Natural killer cell treated with Interleukin-12 subunit alpha and Interleukin-12 subunit beta and Interleukin-15 and Interleukin-18, amount 100 ng/mL, for 72 hours (primary cell): ENCODE measurements around the gene P2RY12. TPM values are rescaled to one million over a fixed set of nuclear protein-coding genes. Genes with fewer than 3 reads are reported as not detected.
"Not testable (repeated sequence)": the region's sequence is repeated elsewhere in the genome, so short reads cannot be mapped to it uniquely, and the experiment has no call there.

ENCODE experiments used
- ATAC-seq, 2 donors: fragments of 150-1000 bp; cut with Tn5 transposase in 1 of 2; sonication (Bioruptor Pico), chemical (Tn5 transposase) in 1 of 2; 2 replicates each; pipeline ENCODE4 v1.10.0; 2021
- DNase-seq: peaks from one replicate; pipeline ENCODE4 v3.0.0; 2022; ENCODE audit warnings: low spot score
- H3K27ac Mint-ChIP-seq, 2 donors: 1 replicate in 1 of 2; 2 replicates in 1 of 2; pipeline ENCODE4 v1.8.0; 2022; ENCODE audit warnings: mixed read lengths in 2 of 2, mild to moderate bottlenecking in 1 of 2, moderate library complexity in 1 of 2
- H3K27me3 Mint-ChIP-seq, 2 donors: 1 replicate in 1 of 2; 2 replicates in 1 of 2; pipeline ENCODE4 v1.8.0; 2022; ENCODE audit warnings: mixed read lengths in 2 of 2
- H3K36me3 Mint-ChIP-seq: one replicate; pipeline ENCODE4 v1.8.0; 2022; ENCODE audit warnings: mixed read lengths
- H3K4me1 Mint-ChIP-seq, 2 donors: 1 replicate in 1 of 2; 2 replicates in 1 of 2; pipeline ENCODE4 v1.8.0; 2022; ENCODE audit warnings: low read depth in 2 of 2, mixed read lengths in 2 of 2, mild to moderate bottlenecking in 1 of 2
- H3K4me3 Mint-ChIP-seq: one replicate; pipeline ENCODE4 v1.8.0; 2022; ENCODE audit warnings: mixed read lengths
- H3K9me3 Mint-ChIP-seq: 2 replicates; pipeline ENCODE4 v1.8.0; 2022; ENCODE audit warnings: mixed read lengths
- total RNA-seq, 2 donors: library from RNA; stranded (reverse); gene quantifications; one replicate each; pipeline ENCODE4 v1.2.3, GENCODE V29; 2022

P2RY12 gene
- total RNA-seq, 2 donors from 2014 or later, result not detected

DNA sequence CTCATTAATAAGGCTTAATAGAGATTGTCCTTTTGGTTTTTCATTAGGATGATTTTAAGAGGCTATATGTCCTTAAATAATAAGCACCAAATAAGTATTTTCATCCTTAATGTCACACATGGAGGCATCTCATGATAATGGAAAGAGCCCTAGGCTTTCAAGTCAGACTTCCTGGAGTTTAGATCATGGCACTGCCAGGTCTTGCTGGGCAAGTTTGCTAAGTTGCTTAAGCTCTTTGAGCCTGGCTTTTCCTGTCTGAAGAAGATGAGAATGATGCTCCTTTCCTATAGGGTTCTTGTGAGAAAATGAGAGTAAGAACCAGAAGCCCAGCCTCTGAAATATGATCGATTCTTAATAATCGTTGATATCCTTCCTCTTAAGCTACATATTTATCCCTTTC, 23.4 kb upstream of the P2RY12 start:
- no peaks in the 10 kb centered on the region for H3K9me3 Mint-ChIP-seq
- DNase-seq (no peak), ATAC-seq (no peak)
- H3K4me3 Mint-ChIP-seq, result no peak overlapping the region
- no peak overlapping the region for H3K27ac Mint-ChIP-seq
- no peaks in the 10 kb centered on the region for H3K4me1 Mint-ChIP-seq
- no peaks in the 10 kb centered on the region for H3K27me3 Mint-ChIP-seq
- no peaks in the 10 kb centered on the region for H3K36me3 Mint-ChIP-seq

DNA sequence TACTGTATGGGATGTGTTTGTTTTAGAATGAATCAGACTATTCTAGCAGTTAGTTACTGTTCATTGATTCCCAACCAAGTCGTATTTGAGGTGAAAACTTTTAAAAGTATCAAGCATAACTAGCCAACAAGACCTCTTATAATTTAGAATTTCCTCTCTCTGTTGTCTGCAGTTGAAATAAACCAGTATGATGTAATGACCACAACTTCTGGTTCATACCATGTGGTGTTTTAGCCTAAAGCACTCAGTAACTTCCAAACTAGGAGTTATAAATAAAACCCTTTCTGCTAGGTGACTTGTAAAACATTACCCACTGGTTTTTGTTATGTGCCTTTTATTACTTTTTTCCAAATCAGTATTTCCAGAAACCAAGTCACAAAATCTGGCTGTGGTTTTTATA, 19.8 kb upstream of the P2RY12 start:
- H3K27me3 Mint-ChIP-seq, result no peaks in the 10 kb centered on the region
- DNase-seq, result no peak
- H3K36me3 Mint-ChIP-seq, result no peaks in the 10 kb centered on the region
- no peaks in the 10 kb centered on the region for H3K9me3 Mint-ChIP-seq
- H3K4me1 Mint-ChIP-seq, result no peaks in the 10 kb centered on the region
- ATAC-seq, result no peak
- H3K27ac Mint-ChIP-seq, result no peak overlapping the region
- no peak overlapping the region for H3K4me3 Mint-ChIP-seq

DNA sequence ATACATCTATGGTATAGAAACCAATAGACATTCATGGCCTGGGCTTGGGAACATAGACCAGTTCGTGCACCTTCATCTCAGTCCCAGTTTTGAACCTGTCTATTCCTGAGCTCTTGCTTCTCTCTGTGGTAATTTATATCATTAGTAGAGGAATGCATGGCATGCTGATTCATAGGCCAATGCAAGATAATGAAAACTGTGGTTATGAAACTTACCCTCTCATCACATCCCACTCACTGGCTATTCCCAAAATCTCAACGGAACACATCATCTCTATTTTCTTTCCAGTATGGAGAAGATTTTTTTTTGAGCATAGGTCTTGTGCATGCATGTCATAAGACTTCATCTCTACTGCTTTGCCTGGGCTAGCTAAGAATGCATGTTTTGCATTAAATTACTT, 18.7 kb upstream of the P2RY12 start:
- no peak for DNase-seq
- no peak overlapping the region for H3K27ac Mint-ChIP-seq
- H3K4me1 Mint-ChIP-seq, result no peaks in the 10 kb centered on the region
- no peaks in the 10 kb centered on the region for H3K27me3 Mint-ChIP-seq
- ATAC-seq, result no peak
- H3K36me3 Mint-ChIP-seq, result no peaks in the 10 kb centered on the region
- no peaks in the 10 kb centered on the region for H3K9me3 Mint-ChIP-seq
- no peak overlapping the region for H3K4me3 Mint-ChIP-seq

DNA sequence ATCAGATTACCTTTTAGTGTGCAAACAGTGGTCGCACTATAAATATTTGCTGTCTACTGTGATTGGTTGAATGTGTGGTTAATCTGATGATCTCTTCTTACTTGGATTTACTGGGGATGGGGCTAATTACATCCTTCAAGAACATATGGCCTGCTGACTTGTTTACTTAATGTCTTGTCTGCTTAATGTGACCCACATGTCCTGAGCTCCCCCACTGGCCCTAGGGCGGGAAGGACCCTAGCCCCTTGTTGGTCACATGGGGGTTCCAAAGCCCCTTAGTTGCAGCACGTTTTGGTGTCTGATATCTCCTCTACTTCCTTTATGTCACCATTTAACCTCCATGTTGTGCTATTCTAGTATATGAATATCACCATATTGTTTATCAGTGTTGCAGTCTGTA, 17.8 kb upstream of the P2RY12 start:
- ATAC-seq, result no peak
- Mint-ChIP-seq H3K36me3 (no peaks in the 10 kb centered on the region), H3K4me3 (no peak overlapping the region), H3K9me3 (no peaks in the 10 kb centered on the region), H3K27me3 (no peaks in the 10 kb centered on the region), H3K27ac (no peak overlapping the region), H3K4me1 (no peaks in the 10 kb centered on the region)
- no peak for DNase-seq

DNA sequence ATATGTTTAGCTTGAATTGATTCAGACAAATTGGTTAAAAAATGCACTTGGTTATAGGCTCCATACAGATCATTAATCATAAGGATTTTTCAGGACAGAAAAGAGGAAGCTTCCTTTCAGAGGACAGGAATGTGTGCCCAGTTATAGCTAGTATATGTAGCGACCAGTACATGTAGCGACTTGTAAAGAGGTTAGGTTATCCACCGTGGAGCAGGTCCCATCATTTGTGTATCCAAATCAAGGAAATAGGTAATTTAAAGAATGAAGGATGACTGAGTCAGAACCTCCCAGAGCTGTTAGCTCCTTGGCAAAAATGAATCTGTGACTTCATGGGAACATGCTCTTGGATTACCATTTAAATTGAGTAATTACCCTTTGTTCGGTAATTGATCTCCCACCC, 15.8 kb upstream of the P2RY12 start:
- Mint-ChIP-seq H3K27me3 (no peaks in the 10 kb centered on the region), H3K4me1 (no peaks in the 10 kb centered on the region), H3K36me3 (no peaks in the 10 kb centered on the region), H3K4me3 (no peak overlapping the region), H3K9me3 (no peaks in the 10 kb centered on the region), H3K27ac (no peak overlapping the region)
- DNase-seq (no peak), ATAC-seq (no peak)

DNA sequence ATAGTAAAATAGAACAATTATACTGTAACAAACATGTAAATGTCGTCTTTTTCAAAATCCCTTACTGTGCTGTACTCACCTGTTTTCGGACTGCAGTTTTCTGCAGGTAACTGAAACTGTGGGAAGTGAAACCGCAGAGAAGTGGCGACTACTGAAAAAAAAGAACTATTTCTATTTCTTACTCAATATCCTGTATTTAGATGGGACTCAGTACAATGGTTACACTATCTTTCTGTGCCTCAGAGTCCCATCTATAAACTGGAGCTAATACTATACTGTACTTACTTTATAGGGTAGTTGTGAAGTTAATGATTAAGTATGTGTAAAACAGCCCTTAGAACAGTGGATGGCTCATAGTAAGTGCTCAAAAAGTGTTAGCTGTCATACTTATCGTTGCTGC, 14.3 kb upstream of the P2RY12 start:
- no peaks in the 10 kb centered on the region for H3K9me3 Mint-ChIP-seq
- no peaks in the 10 kb centered on the region for H3K36me3 Mint-ChIP-seq
- ATAC-seq (no peak), DNase-seq (no peak)
- H3K4me3 Mint-ChIP-seq, result no peak overlapping the region
- H3K4me1 Mint-ChIP-seq, result no peaks in the 10 kb centered on the region
- H3K27ac Mint-ChIP-seq, result no peak overlapping the region
- no peaks in the 10 kb centered on the region for H3K27me3 Mint-ChIP-seq

DNA sequence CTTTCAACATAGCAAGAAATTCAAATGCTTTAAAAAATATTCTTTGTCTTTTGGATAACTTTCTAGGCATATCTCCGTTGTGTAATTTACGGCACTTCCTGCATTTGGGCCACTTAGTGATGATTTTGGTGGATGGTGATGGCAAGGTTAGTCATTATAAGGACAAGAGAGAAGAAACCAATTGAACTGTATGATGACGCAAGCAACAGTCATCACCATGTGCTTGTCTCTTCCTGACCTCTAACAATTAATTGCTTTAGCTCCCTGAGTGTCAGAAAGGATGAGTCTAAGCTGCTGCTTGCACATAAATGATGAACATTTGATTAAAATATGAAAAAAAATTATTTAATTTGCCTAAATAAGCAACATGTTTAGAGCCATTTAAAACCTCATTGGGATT, 11.3 kb upstream of the P2RY12 start:
- H3K9me3 Mint-ChIP-seq, result no peaks in the 10 kb centered on the region
- H3K27ac Mint-ChIP-seq, result no peak overlapping the region
- H3K36me3 Mint-ChIP-seq, result no peaks in the 10 kb centered on the region
- H3K4me3 Mint-ChIP-seq, result no peak overlapping the region
- DNase-seq (no peak), ATAC-seq (no peak)
- H3K4me1 Mint-ChIP-seq, result no peaks in the 10 kb centered on the region
- peaks cover 0 to 5% of the 10 kb centered on the region in 2 donors for H3K27me3 Mint-ChIP-seq

DNA sequence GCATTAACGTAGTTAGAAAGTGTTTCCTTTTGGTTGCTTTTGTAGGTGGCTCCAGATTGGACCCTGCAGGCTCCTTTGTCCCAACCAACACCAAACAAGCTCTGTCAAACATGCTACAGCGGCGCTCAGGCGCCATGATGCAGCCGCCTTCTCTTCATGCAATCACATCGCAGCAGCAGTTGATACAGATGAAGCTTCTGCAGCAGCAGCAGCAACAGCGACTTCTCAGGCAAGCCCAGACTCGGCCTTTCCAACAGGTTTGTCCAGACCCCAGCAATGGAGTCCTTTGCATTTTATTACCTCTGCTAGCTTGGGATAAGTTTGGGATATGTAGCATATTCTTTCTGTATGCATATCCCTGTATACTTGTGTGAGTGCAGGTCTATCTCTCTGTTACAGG, 10.1 kb upstream of the P2RY12 start:
- H3K36me3 Mint-ChIP-seq, result no peaks in the 10 kb centered on the region
- DNase-seq (no peak), ATAC-seq (no peak)
- no peak overlapping the region for H3K4me3 Mint-ChIP-seq
- no peaks in the 10 kb centered on the region for H3K9me3 Mint-ChIP-seq
- H3K4me1 Mint-ChIP-seq, result no peaks in the 10 kb centered on the region
- no peak overlapping the region for H3K27ac Mint-ChIP-seq
- peaks cover 0 to 5% of the 10 kb centered on the region in 2 donors for H3K27me3 Mint-ChIP-seq

DNA sequence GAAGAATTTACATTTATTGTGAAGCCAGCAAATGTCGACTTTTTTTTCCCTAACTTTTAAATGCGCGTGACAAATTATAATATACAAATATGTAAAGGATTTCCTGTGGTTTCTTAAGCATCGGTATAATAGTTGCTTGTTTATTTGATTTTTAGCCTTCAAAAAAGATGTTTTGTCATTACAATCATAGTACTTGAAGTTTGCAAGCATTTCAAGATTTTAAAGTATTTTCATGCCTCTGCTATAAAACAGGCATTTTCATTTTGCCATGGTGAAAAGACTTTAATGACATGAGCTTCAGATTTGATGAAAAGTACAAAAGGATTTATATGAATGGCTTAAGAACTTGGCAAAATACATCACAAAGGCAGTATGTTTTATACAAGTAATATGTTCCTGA, 9.4 kb upstream of the P2RY12 start:
- DNase-seq, result no peak
- Mint-ChIP-seq H3K27me3 (peaks cover 0 to 5% of the 10 kb centered on the region in 2 donors), H3K27ac (no peak overlapping the region), H3K4me3 (no peak overlapping the region), H3K36me3 (no peaks in the 10 kb centered on the region), H3K4me1 (no peaks in the 10 kb centered on the region), H3K9me3 (no peaks in the 10 kb centered on the region)
- no peak for ATAC-seq

DNA sequence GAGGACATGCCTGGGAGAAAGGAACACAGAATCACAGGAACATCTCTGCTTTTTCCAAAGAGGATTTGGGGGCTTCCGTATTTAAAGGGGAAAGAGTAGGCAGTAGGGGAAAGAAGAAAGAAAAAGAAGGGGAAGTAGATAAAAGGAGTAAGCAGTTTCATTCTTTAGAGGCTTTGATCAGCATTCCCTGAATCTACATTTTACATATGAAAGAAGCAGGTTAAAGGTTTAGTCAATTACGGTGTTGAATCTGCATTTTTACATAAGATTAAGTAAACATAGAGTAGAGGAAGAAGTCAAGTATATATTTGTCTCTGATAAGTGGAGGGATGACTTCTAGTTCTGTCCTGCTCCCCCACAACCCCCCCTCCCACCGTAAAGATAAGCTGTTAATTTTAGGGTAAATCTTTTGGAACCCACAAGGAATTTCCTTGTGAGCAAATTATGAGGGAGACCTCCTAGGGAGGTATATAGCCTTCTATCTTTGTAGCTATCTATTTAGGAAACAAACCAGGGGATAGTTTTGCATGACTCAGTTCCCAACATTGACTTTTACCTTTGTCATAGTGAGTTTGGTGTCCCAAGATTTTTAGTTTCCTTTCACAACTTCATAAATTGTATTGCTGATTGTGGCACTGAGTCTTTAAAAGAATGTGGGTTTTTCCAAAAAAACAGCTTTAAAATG, 8.7 kb upstream of the P2RY12 start:
- no peak overlapping the region for H3K4me3 Mint-ChIP-seq
- ATAC-seq (no peak), DNase-seq (no peak)
- H3K4me1 Mint-ChIP-seq, result no peaks in the 10 kb centered on the region
- H3K36me3 Mint-ChIP-seq, result no peaks in the 10 kb centered on the region
- H3K27ac Mint-ChIP-seq, result no peak overlapping the region
- peaks cover 0 to 5% of the 10 kb centered on the region in 2 donors for H3K27me3 Mint-ChIP-seq
- no peaks in the 10 kb centered on the region for H3K9me3 Mint-ChIP-seq

DNA sequence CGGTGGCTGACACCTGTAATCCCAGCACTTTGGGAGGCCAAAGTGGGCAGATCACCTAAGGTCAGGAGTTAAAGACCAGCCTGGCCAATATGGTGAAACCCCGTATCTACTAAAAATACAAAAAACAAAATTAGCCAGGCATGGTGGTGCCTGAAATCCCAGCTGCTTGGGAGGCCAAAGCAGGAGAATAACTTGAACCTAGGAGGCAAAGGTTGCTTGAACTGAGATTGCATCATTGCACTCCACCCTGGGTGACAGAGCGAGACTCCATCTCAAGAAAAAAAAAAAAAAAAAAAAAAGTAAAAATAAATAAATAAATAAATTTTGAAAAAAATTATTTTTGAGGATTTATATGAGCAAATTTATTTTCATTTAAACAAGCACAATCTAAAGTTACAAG, 7.6 kb upstream of the P2RY12 start:
- H3K9me3 Mint-ChIP-seq, H3K27me3 Mint-ChIP-seq, H3K36me3 Mint-ChIP-seq, H3K4me3 Mint-ChIP-seq, H3K27ac Mint-ChIP-seq, ATAC-seq, DNase-seq, H3K4me1 Mint-ChIP-seq: not testable (repeated sequence)

DNA sequence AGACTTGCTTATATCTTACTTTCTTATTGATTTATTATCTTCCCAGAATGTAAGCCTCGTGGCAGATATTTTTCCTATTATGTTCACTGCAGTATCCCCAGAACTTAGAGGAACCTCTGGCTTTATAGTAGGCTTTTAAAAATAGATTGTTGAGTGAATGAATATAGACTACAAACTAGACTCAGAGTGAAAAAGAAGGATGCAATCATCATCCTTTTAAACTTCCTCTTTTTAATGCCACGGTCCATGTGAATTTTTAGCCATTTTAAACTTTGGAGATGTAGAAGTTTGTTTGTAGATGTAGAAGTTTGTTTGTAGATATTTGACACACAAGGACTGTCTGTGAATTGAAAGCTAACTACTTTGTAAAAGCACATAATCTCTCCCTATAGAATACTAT, 7.2 kb upstream of the P2RY12 start:
- no peak for DNase-seq
- H3K27me3 Mint-ChIP-seq, result peaks cover 0 to 5% of the 10 kb centered on the region in 2 donors
- no peak for ATAC-seq

DNA sequence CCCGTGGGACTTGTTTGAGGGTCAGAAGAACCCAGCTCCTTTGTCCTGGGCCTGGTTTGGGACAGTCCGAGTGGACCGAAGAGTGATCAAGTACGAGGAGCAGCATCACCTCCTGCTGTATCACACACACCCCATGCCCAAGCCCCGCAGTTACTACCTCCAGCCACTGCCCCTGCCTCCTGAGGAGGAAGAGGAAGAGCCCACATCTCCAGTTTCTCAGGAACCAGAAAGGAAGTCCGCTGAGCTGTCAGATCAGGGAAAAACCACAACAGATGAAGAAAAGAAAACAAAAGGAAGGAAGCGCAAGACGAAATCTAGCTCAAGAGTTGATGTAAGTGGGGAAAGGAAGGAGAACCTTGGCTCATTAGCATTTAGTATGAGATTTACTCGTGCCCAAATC, 3.3 kb upstream of the P2RY12 start:
- H3K4me1 Mint-ChIP-seq, result peaks cover 5 to 12% of the 10 kb centered on the region in 2 donors
- peaks cover 0 to 2% of the 10 kb centered on the region in 2 donors for H3K27me3 Mint-ChIP-seq
- H3K9me3 Mint-ChIP-seq, result no peaks in the 10 kb centered on the region
- no peak overlapping the region for H3K27ac Mint-ChIP-seq
- DNase-seq, result no peak
- ATAC-seq, result no peak
- no peak overlapping the region for H3K4me3 Mint-ChIP-seq
- no peaks in the 10 kb centered on the region for H3K36me3 Mint-ChIP-seq

More for the DNA sequence above, 7.2 kb upstream of the P2RY12 start:
- H3K36me3 Mint-ChIP-seq, result no peaks in the 10 kb centered on the region
- H3K4me1 Mint-ChIP-seq, result no peaks in the 10 kb centered on the region
- H3K9me3 Mint-ChIP-seq, result no peaks in the 10 kb centered on the region
- no peak overlapping the region for H3K4me3 Mint-ChIP-seq
- no peak overlapping the region for H3K27ac Mint-ChIP-seq

DNA sequence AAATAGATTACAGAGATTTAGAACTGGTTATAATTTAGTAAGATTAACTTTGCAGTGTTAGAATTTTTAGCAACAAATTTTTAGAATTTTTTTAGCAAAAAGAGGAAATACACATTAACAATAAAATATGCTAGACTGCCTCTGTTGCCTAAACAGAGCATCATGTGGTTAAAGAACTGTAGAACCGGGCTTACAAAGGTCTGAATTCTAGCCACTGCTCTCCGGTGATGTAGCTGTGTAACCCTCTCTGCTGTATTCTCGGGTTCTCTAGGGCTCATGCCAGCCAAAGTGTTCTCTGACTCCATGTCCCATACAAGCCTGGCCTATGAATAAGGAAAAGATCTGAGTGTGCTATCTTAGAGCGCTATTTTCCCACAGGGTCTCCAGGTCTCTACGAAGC, 2.9 kb upstream of the P2RY12 start:
- ATAC-seq (no peak), DNase-seq (no peak)
- Mint-ChIP-seq H3K4me3 (no peak overlapping the region), H3K36me3 (no peaks in the 10 kb centered on the region), H3K27me3 (no peaks in the 10 kb centered on the region), H3K4me1 (peaks cover 5 to 12% of the 10 kb centered on the region in 2 donors), H3K9me3 (no peaks in the 10 kb centered on the region), H3K27ac (no peak overlapping the region)

DNA sequence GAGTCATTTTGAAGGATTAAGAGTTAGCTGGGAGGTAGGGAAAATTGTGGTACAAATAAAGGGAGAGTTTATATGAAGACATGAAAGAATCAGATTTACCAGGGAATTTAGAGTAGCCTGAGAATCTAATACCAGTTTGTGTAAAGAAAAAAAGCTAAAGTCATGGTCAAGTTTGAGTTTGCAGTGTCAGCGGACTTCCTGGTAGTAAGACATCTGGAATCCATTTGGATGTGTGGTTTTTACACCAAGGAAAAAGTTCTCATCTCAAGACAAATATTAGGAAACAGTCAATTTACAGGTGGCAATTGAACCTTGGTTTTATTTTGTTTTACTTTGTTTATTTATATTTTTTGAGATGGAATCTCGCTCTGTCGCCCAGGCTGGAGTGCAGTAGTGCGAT, 1.5 kb upstream of the P2RY12 start:
- Mint-ChIP-seq H3K4me3 (no peak overlapping the region), H3K4me1 (peaks cover 5 to 12% of the 10 kb centered on the region in 2 donors), H3K27ac (no peak overlapping the region), H3K27me3 (no peaks in the 10 kb centered on the region), H3K36me3 (no peaks in the 10 kb centered on the region), H3K9me3 (no peaks in the 10 kb centered on the region)
- DNase-seq (no peak), ATAC-seq (no peak)
